Astrocyte of the hippocampus (primary cell): Measurements from ENCODE around the gene FAM24A.
"Not testable (repeated sequence)": the region's sequence is repeated elsewhere in the genome, so short reads cannot be mapped to it uniquely, and the experiment has no call there.

Experiments used
- DNase-seq: peaks from one replicate; pipeline ENCODE4 v3.0.0; 2011; ENCODE audit warnings: low read depth, low spot score

FAM24A gene, protein sequence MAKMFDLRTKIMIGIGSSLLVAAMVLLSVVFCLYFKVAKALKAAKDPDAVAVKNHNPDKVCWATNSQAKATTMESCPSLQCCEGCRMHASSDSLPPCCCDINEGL

DNA sequence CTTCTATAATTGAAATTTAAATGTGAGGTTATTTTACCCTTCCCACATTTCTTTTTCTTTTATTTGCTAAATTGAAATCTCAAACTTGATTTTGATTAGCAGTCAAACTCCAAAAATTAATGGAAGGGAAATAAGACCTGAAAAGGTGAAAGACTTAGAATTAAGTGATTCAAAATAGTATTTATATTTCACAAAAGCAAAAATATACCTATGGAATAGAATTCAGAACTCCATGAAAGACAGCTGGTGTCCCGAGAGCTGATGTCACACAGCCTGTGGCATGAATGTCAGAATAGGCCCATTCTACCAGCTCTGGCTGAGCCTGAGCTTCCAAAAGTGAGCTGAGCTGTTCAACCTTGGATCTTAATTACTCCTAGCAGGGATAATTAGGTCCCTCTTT lies at the start of gene FAM24A:
TSS of gene FAM24A (plus strand) at position 301 of the 400 bp plus-strand sequence. CDS start 1,025 bp downstream, outside the sequence.
- DNase-seq: no peak

DNA sequence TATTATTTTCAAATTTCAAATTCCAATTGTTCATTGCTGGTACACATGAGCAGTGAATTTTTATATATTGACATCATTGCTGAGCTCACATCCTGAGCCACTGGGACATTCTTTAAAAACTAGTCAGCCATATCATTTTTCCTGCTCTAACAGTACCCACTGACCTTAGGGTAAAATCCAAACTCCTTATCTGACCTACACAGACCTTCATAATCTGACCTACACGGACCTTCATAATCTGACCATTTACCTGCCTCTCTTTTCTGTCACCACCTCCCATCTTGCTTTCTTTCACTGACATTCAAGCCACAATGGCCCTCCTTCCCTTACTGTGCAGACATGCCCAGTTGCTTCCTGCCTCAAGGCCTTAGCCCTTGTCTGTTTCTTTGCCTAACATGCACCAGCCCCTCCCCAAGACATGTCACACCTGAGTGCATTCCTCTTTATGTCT lies 48.7 kb upstream of the FAM24A start:
- peak; percentile 58 for DNase-seq

GRCh38 chr10:122863216-122864193 lies 46.9 kb upstream of the FAM24A start:
- DNase-seq: no peak

- no peak for DNase-seq
Measured at GRCh38 chr10:122864194-122864592, 46.2 kb upstream of the FAM24A start.

GRCh38 chr10:122864901-122865300 lies 45.5 kb upstream of the FAM24A start:
- peak; percentile 60 for DNase-seq

DNA sequence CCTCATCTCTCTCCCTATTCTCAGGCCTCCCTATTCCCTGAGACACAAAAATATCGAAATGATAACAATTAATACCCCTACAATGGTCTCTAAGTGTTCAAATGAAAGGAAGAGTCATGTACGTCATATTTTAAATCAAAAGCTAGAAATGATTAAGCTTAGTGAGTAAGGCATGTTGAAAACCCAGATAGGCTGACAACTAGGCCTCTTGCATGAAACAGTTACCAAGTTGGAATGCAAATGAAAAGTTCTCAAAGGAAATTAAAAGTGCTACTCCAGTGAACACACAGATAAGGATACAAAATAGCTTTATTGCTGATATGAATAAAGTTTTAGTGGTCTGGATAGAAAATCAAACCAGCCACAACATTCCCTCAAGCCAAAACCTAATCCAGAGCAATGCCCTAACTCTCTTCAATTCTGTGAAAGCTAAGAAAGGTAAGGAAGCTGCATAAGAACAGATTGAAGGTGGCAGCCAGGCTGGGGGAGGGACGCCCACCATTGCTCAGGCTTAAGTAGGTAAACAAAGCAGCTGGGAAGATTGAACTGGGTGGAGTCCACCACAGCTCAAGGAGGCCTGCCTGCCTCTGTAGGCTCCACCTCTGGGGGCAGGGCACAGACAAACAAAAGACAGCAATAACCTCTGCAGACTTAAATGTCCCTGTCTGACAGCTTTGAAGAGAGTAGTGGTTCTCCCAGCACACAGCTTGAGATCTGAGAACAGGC lies 43.5 kb upstream of the FAM24A start:
- peak; percentile 35 for DNase-seq

DNA sequence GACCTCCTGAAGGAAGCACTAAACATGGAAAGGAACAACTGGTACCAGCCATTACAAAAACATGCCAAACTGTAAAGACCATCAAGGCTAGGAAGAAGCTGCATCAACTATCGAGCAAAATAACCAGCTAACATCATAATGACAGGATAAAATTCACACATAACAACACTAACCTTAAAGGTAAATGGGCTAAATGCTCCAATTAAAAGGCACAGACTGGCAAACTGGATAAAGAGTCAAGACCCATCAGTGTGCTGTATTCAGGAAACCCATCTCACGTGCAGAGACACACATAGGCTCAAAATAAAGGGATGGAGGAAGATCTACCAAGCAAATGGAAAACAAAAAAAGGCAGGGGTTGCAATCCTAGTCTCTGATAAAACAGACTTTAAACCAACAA lies 41.6 kb upstream of the FAM24A start:
- not testable (repeated sequence) for DNase-seq

DNA sequence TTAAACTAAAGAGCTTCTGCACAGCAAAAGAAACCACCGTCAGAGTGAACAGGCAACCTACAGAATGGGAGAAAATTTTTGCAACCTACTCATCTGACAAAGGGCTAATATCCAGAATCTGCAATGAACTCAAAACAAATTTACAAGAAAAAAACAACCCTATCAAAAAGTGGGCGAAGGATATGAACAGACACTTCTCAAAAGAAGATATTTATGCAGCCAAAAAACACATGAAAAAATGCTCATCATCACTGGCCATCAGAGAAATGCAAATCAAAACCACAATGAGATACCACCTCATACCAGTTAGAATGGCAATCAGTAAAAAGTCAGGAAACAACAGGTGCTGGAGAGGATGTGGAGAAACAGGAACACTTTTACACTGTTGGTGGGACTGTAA lies 38.5 kb upstream of the FAM24A start:
- DNase-seq: not testable (repeated sequence)

DNA sequence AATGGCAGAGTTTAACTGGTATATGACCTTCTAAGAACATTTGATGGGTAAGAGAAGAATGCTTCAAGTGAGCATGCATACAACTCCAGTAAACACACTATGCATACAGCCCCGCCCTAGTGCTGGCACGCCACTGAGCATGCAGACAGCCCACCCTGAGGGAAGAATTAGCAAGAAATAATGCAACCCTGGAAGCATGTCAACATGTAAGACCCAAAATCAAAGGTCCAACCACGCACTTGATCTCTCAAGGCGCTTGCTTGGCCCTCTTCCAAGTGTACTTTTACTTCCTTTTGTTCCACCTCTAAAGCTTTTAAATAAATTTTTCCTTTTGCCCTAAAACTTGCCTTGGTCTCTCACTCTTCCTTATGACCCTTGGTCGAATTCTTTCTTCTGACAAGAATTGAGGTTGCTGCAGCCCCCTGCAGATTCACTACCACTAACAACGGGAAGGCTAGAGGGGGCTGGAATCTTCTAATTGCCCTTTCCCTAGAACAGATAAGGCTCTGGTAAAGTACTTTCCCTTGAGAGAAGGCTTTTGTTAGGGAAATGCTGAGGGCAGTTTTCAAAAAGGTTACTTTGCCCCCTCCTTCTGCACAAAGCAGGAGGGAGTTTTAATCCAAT lies 34.5 kb upstream of the FAM24A start:
- no peak for DNase-seq

- no peak for DNase-seq
Measured at GRCh38 chr10:122876467-122876855, 33.9 kb upstream of the FAM24A start.

GRCh38 chr10:122877264-122877663 lies 33.1 kb upstream of the FAM24A start:
- no peak for DNase-seq

- DNase-seq: no peak
Measured at GRCh38 chr10:122878799-122879338, 31.5 kb upstream of the FAM24A start.

DNA sequence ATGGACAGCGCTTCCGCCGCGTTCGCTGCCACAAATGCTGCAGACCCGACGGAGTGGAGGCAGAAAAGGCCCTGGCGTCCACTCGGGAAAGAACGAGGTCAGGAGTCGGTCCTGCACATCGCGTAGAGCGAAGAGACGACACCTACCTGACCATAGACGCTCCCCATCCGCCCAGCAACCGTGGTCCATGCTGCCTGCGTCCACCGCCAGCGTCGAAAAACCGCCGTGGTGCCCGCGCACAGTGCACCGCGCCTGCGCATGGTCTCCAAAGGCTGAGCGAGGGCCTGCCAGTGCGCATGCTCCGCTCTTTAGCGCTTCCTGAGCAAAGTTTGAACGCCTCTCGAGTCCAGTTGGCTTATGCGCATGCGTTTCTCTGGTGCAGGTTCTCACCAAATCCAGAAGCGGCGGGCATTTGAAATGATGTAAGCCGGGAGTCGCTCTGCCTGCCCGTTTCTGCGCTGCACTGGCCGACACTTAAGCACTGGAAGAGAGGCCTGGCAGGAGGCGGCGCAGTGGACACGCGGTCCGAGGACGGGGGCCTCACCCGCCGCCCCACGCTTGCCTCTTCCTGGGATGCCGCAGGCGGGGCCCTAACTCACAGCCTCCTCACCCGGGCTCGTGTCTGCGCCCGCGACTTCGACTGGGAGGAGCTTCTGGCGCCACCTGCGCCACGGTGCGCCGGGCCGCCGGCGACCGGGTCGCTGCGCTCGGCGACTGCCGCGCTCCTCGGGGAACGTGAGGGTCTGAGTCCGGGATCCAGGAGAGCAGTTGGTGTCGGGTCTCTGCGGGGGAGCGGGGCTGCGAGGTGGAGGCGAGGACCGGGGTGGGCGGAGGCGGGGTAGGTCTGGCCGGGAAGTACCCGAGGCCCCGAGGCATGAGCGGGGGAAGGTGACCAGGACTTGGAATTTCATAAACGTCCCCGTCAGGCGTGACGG lies 30.8 kb upstream of the FAM24A start, which contains the start of gene FAM24B:
TSS of gene FAM24B (minus strand) at position 243 of the 935 bp plus-strand sequence. CDS start 29,066 bp downstream, outside the sequence.
- DNase-seq: peak; percentile 99

- no peak for DNase-seq
Measured at GRCh38 chr10:122882766-122883165, 27.6 kb upstream of the FAM24A start.

DNA sequence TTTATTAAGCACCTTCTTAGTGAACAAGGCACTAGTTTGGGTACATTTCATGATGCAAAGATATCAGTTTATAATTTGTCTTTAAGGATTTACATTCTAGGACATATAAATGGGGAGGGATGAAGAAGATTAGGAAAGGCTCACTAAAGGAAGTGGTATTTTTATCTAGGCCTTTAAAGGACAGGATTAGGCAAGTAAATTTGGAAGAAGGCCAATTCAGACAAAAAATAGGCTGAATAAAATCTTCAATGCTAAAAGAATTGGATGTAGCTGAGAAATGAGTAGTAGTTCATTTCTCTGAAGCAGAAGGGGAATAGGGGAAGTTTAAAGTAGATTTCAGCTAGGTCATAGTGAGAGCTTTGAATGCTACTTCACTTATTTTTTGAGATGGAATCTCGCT lies 26.2 kb upstream of the FAM24A start:
- no peak for DNase-seq

- no peak for DNase-seq
Measured at GRCh38 chr10:122894261-122894944, 16.0 kb upstream of the FAM24A start.

DNA sequence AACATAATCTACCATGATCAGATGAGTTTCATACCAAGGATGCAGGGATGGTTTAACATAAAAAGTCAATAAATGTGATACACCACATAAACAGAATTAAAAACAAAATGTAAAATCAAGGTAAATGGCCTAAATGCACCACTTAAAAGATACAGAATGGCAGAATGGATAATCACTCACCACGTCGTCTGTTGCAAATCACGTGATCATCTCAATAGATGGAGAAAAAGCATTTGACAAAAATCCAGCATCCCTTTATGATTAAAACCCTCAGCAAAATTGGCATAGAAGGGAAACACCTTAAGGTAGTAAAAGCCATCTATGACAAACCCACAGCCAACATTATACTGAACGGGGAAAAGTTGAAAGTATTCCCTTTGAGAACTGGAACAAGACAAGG lies 6.5 kb upstream of the FAM24A start:
- DNase-seq: not testable (repeated sequence)

GRCh38 chr10:122911889-122912484 lies 1.6 kb downstream of the FAM24A start:
- DNase-seq: peak; percentile 84

- DNase-seq: no peak
Measured at GRCh38 chr10:122915700-122916099, 5.3 kb downstream of the FAM24A start.
